K562 (cell line): Measurements from ENCODE around the gene KCNK3. TPM values are rescaled to one million over a fixed set of nuclear protein-coding genes. Genes with fewer than 3 reads are reported as not detected.

Experiments
- ARNT ChIP-seq, 2 experiments: fragments of 450-650 bp; IDR thresholded peaks; 2 replicates each; pipeline ENCODE4 v1.6.1; 2016; ENCODE audit warnings: mild to moderate bottlenecking in 1 of 2
- ATF1 ChIP-seq, 2 experiments: fragments of 450-650 bp in 1 of 2; IDR thresholded peaks; 2 replicates each; pipeline ENCODE4 v1.6.1; 2016; ENCODE audit warnings: missing compliant biosample characterization in 1 of 2, missing genetic modification characterization in 1 of 2
- BDP1 ChIP-seq: IDR thresholded peaks from 3 replicates; pipeline ENCODE4 v1.6.1; 2011; ENCODE audit not compliant: insufficient read length, insufficient read depth
- BRCA1 ChIP-seq, 2 experiments: fragments of 450-650 bp in 1 of 2; sonication (generic) in 1 of 2; formaldehyde crosslinking in 1 of 2; IDR thresholded peaks; 2 replicates each; pipeline versions ENCODE4 v1.5.0 to v1.6.1; 2017 to 2020; ENCODE audit warnings: mild to moderate bottlenecking in 1 of 2, missing genetic modification reagents in 1 of 2
- CBX5 ChIP-seq: IDR thresholded peaks from 2 replicates; pipeline ENCODE4 v1.6.1; 2014; ENCODE audit warnings: low read depth, borderline replicate concordance
- CC2D1A ChIP-seq: fragments of 450-650 bp; IDR thresholded peaks from 2 replicates; pipeline ENCODE4 v1.6.1; 2017; ENCODE audit warnings: mild to moderate bottlenecking
- CHD4 ChIP-seq: fragments of 200-600 bp; sonication (generic); IDR thresholded peaks from 3 replicates; pipeline ENCODE4 v1.6.1; 2012; ENCODE audit warnings: low read depth, mild to moderate bottlenecking, mixed read lengths, low read length, inconsistent platforms; ENCODE audit not compliant: insufficient read depth, insufficient replicate concordance, poor library complexity, severe bottlenecking
- ELF2 ChIP-seq: fragments of 250-450 bp; sonication (Bioruptor Pico); IDR thresholded peaks from 2 replicates; pipeline ENCODE4 v1.5.0; 2021; ENCODE audit warnings: mild to moderate bottlenecking
- ETS2 ChIP-seq: IDR thresholded peaks from 2 replicates; pipeline ENCODE4 v1.6.1; 2016; ENCODE audit warnings: borderline replicate concordance, missing genetic modification characterization, mild to moderate bottlenecking, moderate library complexity, missing compliant biosample characterization; ENCODE audit not compliant: poor library complexity, severe bottlenecking
- FOXK1 ChIP-seq: sonication (generic); formaldehyde crosslinking; IDR thresholded peaks from 2 replicates; pipeline ENCODE4 v1.8.0; 2022; ENCODE audit warnings: missing genetic modification reagents, mild to moderate bottlenecking, borderline replicate concordance
- GATAD2A ChIP-seq: fragments of 450-650 bp; IDR thresholded peaks from 2 replicates; pipeline ENCODE4 v1.6.1; 2017
- NR3C1 ChIP-seq: sonication (generic); formaldehyde crosslinking; IDR thresholded peaks from 2 replicates; pipeline ENCODE4 v1.8.1; 2022; ENCODE audit warnings: missing genetic modification reagents
- PHF20 ChIP-seq: fragments of 450-650 bp; IDR thresholded peaks from 2 replicates; pipeline ENCODE4 v1.6.1; 2018; ENCODE audit not compliant: partially characterized antibody
- RB1 ChIP-seq: fragments of 450-650 bp; IDR thresholded peaks from 2 replicates; pipeline ENCODE4 v1.6.1; 2017; ENCODE audit warnings: low read depth, mild to moderate bottlenecking
- RBM22 ChIP-seq: fragments of 200-400 bp; formaldehyde crosslinking; IDR thresholded peaks from 2 replicates; pipeline ENCODE4 v1.6.1; 2018; ENCODE audit warnings: low read length, low read depth; ENCODE audit not compliant: poor library complexity, severe bottlenecking
- RBM25 ChIP-seq: fragments of 200-400 bp; formaldehyde crosslinking; IDR thresholded peaks from 2 replicates; pipeline ENCODE4 v1.6.1; 2018; ENCODE audit warnings: low read length, low read depth, moderate library complexity; ENCODE audit not compliant: severe bottlenecking
- ZNF197 ChIP-seq: fragments of 200-800 bp; sonication (Bioruptor generic); IDR thresholded peaks from 2 replicates; pipeline ENCODE4 v1.6.1; 2016; ENCODE audit warnings: low read depth, missing genetic modification characterization, missing compliant biosample characterization
- ZNF75A ChIP-seq: fragments of 450-650 bp; formaldehyde crosslinking; IDR thresholded peaks from 2 replicates; pipeline ENCODE4 v1.4.0; 2020; ENCODE audit warnings: mild to moderate bottlenecking
- ZNF785 ChIP-seq: fragments of 250-450 bp; sonication (Bioruptor Pico); IDR thresholded peaks from 2 replicates; pipeline ENCODE4 v1.4.0; 2020; ENCODE audit warnings: mild to moderate bottlenecking
- polyA plus RNA-seq, 8 experiments: library from polyadenylated mRNA; depleted of rRNA in 4 of 8; stranded (reverse) in 5 of 8; unstranded in 3 of 8; fragments of >200 nt; fragmentation: Nextera tagmentation in 2 of 8; fragmentation: Illumina TruSeq in 1 of 8; extraction: Ambion mirVana in 2 of 8; extraction: Trizol in 1 of 8; gene quantifications; 2 replicates each; pipeline versions ENCODE4 v1.2.1 to v1.2.3, GENCODE V29; 2011 to 2014; ENCODE audit warnings: inconsistent platforms in 1 of 8, missing spikeins in 1 of 8
- total RNA-seq, 7 experiments: library from RNA; depleted of rRNA in 6 of 7; stranded (reverse); fragments of >200 nt in 6 of 7; fragmentation: Illumina TruSeq in 2 of 7; extraction: Trizol in 2 of 7; gene quantifications; 2 replicates each; pipeline versions ENCODE4 v1.2.1 to v1.2.3, GENCODE V29; 2011 to 2021; ENCODE audit warnings: low replicate concordance in 1 of 7
- TF ChIP-seq, protein P1 (sequence below): IDR thresholded peaks from 3 replicates; pipeline ENCODE4 v1.6.1; 2011; ENCODE audit warnings: borderline replicate concordance, mild to moderate bottlenecking, moderate library complexity; ENCODE audit not compliant: insufficient read length; ENCODE audit errors: extremely low read depth
- TF ChIP-seq, protein P2 (sequence below): fragments of 250-450 bp; sonication (Bioruptor Pico); IDR thresholded peaks from 2 replicates; pipeline ENCODE4 v1.5.0; 2020; ENCODE audit warnings: mild to moderate bottlenecking
- TF ChIP-seq, protein P3 (sequence below): sonication (generic); formaldehyde crosslinking; IDR thresholded peaks from 2 replicates; pipeline ENCODE4 v1.8.0; 2022; ENCODE audit warnings: mild to moderate bottlenecking, missing genetic modification reagents
- TF ChIP-seq, protein P4 (sequence below): fragments of 450-650 bp; formaldehyde crosslinking; conservative IDR thresholded peaks from 2 replicates; pipeline ENCODE4 v1.4.0; 2022; ENCODE audit warnings: mild to moderate bottlenecking, missing genetic modification characterization

The KCNK3 gene
- total and polyA plus RNA-seq, 9 of the 15 experiments (the other 6 are each of a cell fraction or from before 2014, with no cell fraction given): 0.01 to 0.20 (median 0.07) TPM; not detected in 5

DNA sequence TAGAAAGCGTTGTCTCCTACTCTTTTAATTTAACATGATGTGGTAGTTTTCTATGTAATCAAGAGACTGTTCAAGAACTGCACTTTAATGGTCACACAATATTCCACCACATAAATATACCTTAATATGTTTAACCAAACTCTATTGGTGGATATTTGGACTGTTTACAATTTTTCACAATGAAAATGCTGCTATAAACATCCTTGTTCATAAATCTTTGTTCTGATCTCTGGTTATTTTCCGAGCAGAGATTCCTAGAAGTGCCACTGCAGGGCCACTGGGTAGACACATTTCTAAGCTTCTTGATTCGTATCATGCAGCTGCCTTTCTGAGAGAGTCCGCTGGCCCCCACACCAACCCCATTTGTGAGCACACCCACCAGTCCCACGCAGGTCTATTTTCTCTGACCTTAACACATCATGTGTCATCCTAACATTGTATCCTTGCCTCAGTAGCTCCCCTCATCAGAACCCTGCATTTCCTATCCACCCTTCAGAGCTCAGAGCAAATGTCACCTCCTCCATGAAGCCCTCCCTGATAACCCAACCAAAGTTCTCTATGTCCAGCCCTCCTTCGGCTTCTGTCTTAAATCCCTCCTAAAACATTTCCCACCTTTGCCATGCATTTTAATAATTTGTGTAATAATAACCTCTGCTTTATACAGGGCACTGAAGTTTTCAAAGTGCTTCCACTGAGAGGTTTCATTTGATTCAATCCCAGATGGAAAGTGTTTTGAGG, 26.6 kb downstream of the KCNK3 start (continued):
- TF ChIP-seq, protein P1, sequence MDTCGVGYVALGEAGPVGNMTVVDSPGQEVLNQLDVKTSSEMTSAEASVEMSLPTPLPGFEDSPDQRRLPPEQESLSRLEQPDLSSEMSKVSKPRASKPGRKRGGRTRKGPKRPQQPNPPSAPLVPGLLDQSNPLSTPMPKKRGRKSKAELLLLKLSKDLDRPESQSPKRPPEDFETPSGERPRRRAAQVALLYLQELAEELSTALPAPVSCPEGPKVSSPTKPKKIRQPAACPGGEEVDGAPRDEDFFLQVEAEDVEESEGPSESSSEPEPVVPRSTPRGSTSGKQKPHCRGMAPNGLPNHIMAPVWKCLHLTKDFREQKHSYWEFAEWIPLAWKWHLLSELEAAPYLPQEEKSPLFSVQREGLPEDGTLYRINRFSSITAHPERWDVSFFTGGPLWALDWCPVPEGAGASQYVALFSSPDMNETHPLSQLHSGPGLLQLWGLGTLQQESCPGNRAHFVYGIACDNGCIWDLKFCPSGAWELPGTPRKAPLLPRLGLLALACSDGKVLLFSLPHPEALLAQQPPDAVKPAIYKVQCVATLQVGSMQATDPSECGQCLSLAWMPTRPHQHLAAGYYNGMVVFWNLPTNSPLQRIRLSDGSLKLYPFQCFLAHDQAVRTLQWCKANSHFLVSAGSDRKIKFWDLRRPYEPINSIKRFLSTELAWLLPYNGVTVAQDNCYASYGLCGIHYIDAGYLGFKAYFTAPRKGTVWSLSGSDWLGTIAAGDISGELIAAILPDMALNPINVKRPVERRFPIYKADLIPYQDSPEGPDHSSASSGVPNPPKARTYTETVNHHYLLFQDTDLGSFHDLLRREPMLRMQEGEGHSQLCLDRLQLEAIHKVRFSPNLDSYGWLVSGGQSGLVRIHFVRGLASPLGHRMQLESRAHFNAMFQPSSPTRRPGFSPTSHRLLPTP: peak; percentile 62
- TF ChIP-seq, protein P2, sequence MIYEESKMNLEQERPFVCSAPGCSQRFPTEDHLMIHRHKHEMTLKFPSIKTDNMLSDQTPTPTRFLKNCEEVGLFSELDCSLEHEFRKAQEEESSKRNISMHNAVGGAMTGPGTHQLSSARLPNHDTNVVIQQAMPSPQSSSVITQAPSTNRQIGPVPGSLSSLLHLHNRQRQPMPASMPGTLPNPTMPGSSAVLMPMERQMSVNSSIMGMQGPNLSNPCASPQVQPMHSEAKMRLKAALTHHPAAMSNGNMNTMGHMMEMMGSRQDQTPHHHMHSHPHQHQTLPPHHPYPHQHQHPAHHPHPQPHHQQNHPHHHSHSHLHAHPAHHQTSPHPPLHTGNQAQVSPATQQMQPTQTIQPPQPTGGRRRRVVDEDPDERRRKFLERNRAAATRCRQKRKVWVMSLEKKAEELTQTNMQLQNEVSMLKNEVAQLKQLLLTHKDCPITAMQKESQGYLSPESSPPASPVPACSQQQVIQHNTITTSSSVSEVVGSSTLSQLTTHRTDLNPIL (CRISPR knock-in tag): no peak
- TF ChIP-seq ELF2: no peak
- no peak for TF ChIP-seq PHF20
- TF ChIP-seq FOXK1 (CRISPR knock-in tag): no peak
- TF ChIP-seq RB1: no peak
- TF ChIP-seq CC2D1A: no peak
- no peak for TF ChIP-seq ZNF785 (CRISPR knock-in tag)
- no peak for TF ChIP-seq ZNF197 (CRISPR knock-in tag)
- no peak for TF ChIP-seq CBX5
- TF ChIP-seq NR3C1 (CRISPR knock-in tag): no peak
- TF ChIP-seq ZNF75A (CRISPR knock-in tag): no peak
- TF ChIP-seq RBM25: peak; percentile 97
- no peak for TF ChIP-seq ETS2 (tag)
- TF ChIP-seq GATAD2A: no peak
- TF ChIP-seq, protein P3, sequence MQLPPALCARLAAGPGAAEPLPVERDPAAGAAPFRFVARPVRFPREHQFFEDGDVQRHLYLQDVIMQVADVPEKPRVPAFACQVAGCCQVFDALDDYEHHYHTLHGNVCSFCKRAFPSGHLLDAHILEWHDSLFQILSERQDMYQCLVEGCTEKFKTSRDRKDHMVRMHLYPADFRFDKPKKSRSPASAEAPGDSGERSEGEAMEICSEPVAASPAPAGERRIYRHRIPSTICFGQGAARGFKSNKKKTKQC (CRISPR knock-in tag): no peak
- TF ChIP-seq, protein P4, sequence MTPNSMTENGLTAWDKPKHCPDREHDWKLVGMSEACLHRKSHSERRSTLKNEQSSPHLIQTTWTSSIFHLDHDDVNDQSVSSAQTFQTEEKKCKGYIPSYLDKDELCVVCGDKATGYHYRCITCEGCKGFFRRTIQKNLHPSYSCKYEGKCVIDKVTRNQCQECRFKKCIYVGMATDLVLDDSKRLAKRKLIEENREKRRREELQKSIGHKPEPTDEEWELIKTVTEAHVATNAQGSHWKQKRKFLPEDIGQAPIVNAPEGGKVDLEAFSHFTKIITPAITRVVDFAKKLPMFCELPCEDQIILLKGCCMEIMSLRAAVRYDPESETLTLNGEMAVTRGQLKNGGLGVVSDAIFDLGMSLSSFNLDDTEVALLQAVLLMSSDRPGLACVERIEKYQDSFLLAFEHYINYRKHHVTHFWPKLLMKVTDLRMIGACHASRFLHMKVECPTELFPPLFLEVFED (CRISPR knock-in tag): no peak
- no peak for TF ChIP-seq ATF1 (CRISPR knock-in tag; IDR thresholded peaks at IDR 0.05)
- no peak for TF ChIP-seq ATF1 (tag; IDR thresholded peaks at IDR 0.05)
- TF ChIP-seq RBM22: no peak
- TF ChIP-seq CHD4: peak; percentile 30
- TF ChIP-seq BDP1: no peak
- no peak for TF ChIP-seq BRCA1 (IDR thresholded peaks at IDR 0.05)
- TF ChIP-seq BRCA1 (CRISPR knock-in tag; IDR thresholded peaks at IDR 0.05): no peak
- no peak for TF ChIP-seq ARNT (IDR thresholded peaks at IDR 0.05)
